Measurements from ENCODE around the gene MDFIC.

MDFIC gene

GRCh38 chr7:114929570-114929969 is 7.7 kb downstream of the MDFIC start:
- DNase-seq, result no peak

DNA sequence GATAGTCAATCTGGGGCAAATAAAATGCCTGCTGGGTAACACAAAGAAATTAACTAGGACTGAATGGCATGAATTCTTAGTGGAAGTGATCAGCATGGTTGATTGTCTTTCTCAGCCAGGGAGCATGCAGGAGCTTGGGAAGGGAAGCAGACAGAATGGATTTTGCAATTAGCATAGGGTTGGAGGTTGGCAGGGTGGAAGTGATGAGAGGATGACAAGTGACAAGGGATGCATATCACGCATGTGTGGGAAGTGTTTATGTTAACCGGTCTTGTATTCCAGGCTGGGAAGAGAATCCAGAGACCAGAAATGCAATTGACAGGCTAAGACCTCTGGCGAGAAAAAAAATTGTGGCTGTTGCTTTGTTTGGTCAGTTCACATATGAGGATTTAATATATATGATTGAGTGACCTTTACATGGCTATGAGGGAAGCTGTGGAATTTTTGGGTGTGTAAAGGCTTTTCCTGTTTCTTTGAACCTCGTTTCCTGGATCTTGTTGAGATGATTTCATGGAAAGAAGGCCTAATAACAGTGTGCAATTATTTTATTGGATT is 8.3 kb downstream of the MDFIC start:
- DNase-seq, result no peak

GRCh38 chr7:114930829-114931655 is 9.1 kb downstream of the MDFIC start:
- DNase-seq, result no peak

- DNase-seq, result no peak
Observed at GRCh38 chr7:114931656-114932011, 9.7 kb downstream of the MDFIC start.

- DNase-seq, result no peak
Observed at GRCh38 chr7:114932991-114933390, 11.1 kb downstream of the MDFIC start.

GRCh38 chr7:114933658-114934057 is 11.8 kb downstream of the MDFIC start:
- DNase-seq, result no peak

- no peak for DNase-seq
Observed at GRCh38 chr7:114934086-114934485, 12.2 kb downstream of the MDFIC start.

- DNase-seq, result no peak
Observed at GRCh38 chr7:114934713-114935112, 12.8 kb downstream of the MDFIC start.

- no peak for DNase-seq
Observed at GRCh38 chr7:114936471-114936870, 14.6 kb downstream of the MDFIC start.

DNA sequence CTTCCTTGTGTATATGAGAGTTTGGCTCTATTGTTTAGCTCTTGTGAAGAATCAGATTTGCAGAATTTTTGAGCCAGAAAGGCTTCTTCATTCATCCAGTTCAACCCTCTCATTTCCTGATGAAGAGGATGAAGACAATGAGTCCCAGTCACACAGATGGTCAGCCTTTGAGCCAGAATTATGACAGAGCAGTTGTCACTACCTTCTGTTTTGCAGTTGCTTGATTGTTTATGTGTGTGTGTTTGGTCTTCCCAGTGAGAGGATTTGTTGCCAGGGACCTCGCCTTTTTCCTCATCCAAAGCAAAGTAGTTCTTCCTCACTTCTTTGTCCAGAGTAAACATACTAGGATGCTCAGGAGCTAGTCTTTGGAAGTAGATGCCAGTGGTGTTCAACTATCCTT is 15.6 kb downstream of the MDFIC start:
- DNase-seq, result no peak

- DNase-seq, result no peak
Observed at GRCh38 chr7:114938785-114939184, 16.9 kb downstream of the MDFIC start.

DNA sequence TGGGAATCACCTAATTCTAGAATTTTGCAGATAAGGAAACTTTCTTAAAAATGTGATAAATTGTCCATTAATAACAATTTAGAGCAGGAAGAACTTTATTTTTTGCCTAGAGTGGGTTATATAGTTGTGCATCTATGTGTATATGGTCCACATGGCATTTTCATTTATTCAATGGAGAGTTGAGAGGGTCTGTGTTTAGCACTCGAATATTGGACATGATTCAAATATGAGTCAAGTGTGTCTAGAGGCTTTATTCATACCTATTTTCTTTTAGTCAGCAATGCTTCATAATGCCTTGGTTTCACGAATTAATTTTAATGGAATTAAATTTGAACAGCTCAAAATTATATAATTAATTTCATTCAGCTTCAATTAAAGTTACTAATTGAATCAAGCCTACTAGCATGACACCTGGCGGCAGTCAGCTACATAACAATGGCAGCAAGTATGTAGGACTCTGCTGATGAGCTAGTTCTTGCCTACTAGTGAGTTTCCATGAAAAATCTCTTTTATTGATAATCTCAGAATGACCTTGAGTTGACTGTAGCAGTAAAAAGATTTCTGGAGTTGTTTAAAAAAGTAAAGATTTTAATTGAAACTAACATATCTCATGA is 17.7 kb downstream of the MDFIC start:
- no peak for DNase-seq

DNA sequence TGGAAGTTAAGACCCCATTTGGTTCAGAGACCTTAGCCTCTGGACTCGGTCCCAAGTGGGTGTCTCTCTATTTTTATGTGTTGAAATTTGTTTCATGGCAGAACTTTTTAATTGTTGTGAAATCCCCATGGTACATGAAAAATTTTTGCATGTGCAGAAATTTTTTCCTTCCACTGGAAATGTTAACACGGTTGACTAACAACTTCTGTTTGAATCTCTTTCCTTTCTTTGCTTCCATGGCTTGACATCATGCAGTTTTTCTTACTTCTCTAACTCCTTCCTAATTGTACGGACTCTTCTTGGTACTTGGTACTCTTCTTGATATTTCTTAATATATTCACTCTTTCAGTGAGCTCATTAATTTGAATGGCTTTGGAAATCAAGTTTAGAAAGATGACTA is 18.3 kb downstream of the MDFIC start:
- no peak for DNase-seq

DNA sequence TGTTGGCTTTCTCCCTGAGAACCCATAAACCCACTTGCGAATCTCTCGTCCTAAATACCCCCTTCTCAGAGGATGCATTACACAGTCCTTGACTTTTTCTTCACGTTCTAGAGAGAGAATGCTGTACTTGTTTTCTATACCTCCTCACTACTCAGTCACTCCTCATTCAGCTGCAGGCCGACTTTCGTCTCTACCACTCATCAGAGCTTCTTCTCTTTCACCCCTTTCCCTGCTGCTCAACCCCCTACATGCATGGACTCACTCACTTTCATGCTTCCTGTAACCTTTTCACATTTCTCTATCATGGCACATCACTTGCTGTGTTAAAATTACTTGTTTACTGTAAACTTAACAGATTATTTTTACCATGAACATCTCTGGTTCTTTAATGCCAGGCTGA is 19.8 kb downstream of the MDFIC start:
- DNase-seq, result no peak

- no peak for DNase-seq
Observed at GRCh38 chr7:114942446-114943175, 20.7 kb downstream of the MDFIC start.

DNA sequence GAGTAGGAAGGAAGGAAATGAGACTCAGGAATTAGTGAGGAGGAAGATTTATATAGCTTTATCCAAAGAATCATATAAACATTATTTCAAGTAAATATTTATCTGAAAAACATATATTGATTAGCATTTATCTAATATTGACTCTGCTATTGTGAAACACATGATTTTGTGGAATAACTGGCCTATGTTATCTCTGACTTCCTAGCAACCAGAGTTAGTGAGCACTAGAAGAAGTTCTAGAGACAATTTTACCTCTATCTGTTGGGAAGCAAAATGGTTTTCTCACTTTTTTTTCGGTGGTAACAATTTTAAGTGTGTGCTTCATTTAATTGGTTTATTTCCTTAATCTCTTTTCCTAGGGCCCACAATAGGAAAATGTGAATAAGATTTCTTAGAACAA is 21.6 kb downstream of the MDFIC start:
- no peak for DNase-seq

- no peak for DNase-seq
Observed at GRCh38 chr7:114943953-114944744, 22.3 kb downstream of the MDFIC start.

- DNase-seq, result no peak
Observed at GRCh38 chr7:114944745-114945625, 23.1 kb downstream of the MDFIC start.

DNA sequence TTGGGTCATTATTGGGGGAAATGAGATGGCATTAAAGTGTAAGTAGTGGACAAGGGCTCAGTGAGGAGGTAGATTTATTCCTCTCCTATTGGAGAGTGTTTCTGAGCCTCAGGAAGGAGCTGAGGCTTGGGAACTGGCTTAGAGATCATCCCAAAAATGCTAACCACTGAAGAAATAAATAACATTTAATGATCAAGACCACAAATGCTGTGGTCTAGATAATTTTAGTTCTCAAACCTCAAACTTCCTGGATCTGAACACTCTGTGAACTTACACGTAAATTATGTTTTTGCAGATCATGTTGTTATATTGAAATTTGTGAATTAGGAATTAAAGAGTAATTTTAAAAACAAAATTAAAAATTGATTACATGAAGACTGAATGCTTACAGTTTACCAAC is 27.3 kb downstream of the MDFIC start:
- DNase-seq, result no peak

- DNase-seq, result no peak
Observed at GRCh38 chr7:114952296-114952695, 30.4 kb downstream of the MDFIC start.

DNA sequence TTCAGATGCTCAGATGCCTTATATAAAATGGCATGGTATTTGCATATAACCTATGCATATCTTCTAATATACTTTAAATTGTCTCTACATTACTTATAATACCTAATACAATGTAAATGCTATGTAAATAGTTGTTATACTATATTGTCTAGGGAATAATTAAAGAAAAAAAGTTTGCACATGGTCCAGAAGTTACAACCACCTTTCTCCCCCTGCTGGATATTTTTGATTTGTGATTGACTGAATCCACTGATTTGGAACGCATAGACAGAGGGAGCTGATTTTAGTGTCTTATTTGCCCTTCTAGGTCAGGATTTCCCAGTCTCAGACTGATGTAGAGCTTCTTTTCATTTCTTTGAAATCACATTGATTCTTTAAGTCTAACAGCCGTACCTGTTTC is 31.8 kb downstream of the MDFIC start:
- no peak for DNase-seq

- DNase-seq, result no peak
Observed at GRCh38 chr7:114956702-114957101, 34.8 kb downstream of the MDFIC start.

Measured in NCI-H1417 (cell line).